ENCODE results near the gene SKI.

SKI gene

DNA sequence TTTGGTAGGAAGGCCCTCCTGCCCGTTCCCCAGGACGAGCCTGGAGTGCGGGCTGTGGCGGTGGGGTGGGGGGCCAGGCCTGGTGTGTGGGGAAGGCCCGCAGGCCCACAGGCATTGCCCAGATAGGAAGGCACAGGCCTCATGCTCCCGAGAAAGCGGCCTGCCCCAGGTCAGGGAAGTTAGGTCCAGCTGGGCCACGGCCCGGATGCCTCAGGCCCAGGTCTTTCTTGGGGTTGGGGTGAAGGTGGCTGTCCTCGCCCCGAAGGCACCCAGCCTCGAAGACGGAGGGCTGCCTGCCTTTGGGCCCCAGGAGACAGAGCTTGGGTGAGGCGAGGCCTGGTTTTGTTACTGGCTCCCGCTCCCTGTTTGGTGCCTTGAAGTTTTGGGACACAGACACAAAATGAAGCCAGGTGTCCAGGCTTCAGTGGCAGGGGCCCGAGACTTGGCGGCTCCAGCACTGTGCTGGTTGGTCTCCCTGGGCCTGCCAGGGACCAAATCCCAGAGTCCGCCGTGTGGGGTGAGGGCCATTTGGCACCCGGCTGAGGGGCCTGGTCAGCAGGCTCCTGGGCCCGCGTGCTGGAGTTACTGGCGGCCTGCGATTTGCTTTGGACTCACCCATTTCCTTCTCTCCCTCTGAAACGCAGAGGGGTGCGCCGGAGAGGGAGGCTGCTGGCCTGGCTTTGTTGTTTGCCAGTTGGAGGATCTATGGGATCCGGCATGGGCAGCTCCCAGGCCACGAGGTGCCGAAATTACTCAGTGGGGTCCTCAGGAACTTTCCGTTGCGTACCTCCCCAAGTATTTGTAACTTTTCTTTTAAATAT lies 2.0 kb downstream of the SKI start:
- peak in 8 of 14 donors; percentile 30 to 73 (median 60) for DNase-seq

DNA sequence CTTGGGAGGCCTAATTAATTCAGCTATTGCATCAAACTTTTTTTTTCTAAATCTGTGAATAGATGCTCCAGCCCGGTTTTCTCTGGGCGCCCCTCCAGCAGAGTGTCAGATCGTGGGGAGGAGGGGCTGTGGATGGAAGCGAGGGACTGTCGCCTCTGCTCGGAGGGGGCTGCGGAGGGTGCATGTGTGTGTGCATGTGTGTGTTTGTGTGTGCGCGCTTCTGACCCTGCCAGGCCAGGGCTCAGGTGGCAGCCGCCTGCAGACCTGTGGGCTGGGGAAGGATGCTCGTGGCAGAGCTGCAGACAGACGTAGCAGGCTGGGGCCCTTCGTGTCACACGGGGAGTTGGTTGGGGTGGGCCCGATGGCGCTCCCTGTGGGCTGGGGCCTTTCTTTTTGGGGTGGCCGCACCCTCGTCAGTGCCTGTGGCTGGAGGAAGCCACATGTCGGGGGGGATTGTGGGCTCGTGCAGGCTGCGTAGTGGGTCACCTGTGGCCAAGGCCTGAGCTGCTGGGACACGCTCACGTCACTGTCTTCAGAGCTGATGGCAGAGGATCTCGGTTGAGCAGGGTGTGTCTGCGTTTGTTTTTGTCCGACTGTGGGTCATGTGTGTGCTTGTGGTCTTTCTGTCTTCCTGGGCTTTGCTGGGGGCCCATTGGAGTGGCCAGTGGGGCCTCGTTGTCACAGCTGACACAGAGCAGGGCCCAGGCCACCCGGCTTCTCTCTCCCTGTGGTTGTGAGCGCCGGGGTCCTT lies 2.8 kb downstream of the SKI start:
- DNase-seq = peak in 8 of 14 donors; percentile 29 to 74 (median 60)

DNA sequence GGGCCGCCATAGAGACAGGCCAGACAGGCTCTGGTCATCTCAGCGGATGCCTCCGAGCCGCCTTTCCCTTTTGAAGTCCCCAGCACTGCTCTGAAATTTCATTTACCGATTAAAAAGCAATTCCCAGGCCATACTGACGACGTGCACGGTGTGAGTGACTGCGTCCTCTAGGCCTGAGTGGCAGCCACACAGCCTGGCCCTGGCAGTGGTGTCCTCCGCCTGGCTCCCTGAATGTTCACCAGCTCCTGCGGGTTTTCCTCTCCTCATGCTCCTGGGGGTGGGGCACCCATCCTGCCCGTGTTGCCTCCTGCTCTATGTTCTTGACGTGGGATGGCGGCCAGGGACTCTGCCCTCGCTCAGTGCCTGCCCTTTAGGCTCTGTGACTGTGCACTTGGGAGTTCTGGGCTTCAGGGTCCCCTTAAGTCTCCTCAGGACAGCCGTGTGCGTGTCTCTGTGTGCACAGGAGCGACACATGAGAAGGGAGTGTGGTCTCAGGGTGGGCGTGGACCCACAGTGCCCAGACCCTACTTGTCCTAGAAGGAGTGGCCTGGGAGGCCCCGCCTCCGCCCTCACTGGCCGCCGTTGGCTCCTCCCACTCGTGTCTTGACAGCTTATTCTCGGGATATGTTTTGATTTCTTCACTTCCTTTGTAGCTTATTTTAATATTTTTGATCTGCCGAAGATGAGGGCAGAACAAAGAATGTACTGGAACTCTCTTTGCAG lies 3.6 kb downstream of the SKI start:
- DNase-seq = peak in 8 of 14 donors; percentile 47 to 66 (median 60)

DNA sequence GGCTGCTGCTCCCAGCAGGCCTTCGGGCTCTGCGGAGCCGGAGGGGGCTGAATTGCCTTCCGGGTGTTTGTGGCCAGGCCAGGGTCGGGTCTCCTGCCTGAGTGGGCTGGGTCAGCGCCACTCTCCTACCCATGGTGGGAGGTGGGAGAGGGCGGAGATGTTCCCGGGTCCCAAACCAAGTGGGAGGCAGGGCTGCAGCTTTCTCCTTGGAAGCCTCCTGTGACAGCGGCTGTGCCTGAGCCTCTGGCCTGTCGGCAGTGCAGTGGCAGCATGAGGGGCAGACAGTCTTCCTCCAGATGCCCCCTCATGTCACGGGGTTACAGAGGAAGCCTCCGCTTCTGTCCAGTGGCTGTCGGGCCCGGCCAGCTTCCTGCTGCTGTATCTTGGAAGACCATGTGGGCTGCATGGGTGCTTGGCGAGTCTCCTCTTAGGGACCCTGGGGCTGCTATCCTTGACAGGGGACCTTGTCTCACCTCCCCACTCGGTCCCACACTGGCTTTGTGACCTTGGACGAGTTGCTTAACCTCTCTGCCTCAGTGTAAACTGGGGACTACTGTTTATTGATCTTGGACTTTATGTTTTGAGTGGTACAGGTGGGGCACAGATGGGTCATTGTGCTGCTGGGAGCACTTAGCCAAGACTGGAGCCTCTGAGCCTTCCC lies 4.3 kb downstream of the SKI start:
- DNase-seq = peak in 2 of 14 donors; percentile 51 to 65

DNA sequence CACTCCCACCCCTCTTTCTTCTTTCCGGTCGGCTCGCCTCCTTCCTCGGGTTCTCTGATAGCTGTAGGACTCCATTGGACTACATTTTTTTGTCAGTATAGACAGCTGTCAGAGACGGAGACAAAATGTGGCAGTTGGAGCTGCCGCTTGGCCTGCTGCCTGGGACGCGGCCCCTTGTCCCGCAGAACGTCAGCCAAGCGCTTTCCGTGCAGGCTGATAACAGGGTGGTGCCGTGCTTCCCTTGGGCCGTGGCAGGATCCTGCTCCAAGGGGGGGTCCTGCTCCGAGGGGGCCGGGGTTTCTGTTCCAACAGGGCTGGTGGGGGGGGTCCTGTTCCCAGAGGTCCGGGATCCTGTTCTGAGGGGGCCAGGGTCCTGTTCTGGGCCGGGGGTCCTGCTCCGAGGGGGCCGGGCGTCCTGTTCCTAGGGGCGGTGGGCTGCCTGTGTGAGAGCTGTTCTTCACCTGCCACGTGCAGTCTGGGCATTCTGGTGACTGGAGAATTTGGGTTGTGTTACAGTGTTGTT lies 4.9 kb downstream of the SKI start:
- DNase-seq = no peak

DNA sequence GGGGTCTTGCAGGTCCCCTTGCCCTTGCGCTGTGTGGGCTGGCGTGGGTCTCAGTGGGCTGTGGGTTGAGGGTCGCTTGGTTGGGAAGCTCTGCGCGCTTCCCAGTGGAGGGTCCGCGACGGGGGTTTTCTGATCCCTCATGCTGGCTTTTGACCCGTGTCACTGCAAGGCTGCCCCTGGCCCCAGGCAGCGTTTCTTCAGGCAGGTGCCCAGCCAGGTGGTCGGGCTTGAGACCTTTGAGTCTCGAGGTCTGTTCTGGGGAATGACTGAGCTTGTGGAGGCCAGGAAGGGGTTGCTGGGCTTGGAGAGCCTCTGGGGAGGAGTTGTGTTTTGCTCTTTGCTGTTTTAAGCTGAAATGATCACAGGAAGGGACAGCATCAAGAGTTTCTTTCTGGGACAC lies 5.3 kb downstream of the SKI start:
- no peak for DNase-seq

DNA sequence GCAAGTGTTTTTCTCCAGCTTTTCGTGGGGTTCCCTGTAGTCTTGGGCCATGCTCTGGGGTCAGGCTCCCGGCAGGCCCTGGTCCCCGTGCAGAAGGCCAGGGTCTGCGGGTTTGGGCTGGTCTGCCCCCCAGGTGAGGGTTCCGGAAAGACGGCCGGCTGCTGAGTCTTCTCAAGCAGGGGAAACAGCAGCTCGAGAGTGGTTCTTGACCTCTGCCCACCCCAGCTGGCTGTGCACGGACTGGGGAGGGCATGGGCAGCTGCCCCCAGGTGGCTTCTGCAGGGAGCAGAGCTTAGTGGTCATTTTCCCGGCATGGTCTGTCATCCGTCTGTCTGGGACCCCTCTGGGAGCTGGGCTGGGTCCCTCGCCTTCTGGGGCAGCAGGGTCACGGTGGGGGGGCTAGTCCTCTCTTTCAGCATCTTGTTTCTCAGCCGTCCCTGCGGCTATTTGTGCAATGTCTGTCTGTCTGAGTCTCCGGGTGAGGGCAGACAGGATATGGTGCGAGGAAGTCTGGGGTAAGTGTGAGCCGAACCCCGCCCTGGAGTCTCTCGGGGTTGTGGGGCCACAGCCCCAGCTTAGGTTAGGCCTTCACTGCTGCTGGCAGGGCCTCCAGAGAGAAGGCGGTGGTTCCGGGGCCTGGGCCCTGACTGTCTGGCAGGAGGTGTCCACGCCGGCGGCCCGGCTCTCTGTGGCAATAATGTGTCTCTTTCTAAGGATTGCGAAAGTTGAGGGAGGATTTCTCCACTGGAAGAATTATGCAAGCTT lies 6.1 kb downstream of the SKI start:
- peak in 11 of 14 donors; percentile 22 to 82 (median 66) for DNase-seq

DNA sequence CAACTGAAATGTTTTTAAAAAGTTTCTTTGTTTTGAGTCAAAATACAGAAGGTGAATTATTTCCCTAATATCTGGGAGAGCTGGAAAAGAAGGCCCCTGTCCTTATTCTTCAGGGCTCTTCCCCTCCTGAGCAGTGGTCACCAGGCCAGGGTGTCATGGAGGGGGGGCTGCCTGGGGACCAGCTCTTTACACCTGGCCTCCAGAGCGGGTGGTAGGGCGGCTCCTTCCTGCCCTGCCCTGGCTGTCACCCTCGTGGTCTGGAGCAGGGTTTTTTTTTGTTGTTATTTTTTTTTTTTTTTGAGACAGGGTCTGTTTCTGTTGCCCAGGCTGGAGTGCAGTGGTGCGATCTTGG lies 6.6 kb downstream of the SKI start:
- DNase-seq = peak in 1 of 14 donors; percentile 65

DNA sequence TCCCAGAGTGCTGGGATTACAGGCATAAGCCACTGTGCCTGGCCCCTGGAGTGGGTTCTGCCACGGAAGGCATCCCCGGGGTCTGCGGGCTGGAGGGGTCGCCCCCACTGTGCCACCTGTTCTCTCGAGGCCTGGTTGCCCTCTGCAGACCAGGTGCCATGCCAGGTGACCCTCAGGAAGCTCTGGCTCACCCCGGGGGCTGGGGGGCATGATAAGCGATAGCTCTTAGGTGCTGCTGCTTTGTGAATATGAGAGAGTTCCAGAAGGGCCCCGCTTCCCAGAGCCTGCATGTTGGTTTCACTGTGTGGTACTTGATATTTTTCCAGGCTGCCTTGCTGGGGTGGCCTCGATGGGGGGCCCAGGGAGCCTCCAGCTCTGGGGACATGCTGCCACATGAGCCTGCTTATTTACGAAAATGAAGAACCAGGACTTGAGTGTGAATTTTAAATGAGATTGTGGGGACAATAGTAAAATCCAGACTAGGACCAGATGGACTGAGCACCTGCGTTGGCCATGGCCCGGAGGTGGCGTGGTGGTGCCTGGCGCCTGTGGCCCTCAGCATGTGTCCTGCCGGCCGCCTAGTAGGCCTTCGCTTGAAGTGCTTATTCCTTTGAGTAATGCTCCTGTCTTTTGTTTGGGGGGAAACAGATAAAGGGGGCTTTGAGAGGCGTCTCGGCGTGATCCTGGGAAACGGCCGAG lies 7.3 kb downstream of the SKI start:
- DNase-seq = peak in 1 of 14 donors; percentile 85

DNA sequence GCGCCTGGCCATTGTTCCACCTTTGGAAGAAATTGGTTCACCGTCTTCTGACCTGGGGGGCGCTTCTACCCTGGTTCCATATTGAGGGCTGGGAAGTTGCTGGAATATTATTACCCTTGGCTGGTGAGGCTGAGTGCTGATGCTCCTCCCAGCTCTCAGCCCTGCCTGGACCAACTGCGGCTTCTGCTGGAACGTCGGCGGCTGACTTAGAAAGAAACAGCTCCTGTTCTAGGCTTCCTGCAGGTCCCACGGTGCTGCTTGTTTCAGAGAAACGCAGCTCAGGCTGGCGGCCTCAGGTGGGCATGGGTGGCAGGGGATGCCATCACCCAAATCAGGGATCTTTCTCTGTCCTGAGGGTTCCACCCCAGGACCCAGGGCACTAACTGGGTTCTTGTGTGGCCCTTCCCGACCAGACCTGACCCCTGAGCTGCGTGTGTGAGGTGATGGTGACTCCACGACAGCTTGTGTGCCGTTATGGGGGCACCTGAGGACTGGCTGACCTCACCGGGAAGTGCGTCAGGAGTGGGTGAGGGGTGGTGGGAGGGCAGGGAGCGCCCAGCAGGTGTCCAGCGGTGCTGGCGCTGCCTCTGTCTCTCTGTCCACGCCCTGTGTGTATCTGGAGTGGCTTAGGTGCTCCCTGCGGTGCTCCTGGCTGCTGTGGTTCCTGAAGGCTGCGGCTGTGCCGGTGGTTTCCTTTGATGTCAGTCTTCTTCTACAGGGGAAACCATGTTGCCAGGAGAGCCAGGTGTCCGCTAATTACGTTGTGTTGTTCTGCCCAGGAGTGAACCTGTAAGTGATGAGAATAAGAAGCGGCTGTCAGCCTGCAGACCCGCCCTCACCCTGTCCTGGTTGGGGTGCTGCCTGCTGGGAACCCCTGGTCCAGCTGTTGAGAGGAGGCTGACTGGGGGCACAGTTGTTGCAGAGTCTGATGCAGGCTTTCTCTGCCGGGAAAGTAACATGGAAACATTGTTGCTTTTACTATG lies 8.9 kb downstream of the SKI start:
- no peak for DNase-seq

DNA sequence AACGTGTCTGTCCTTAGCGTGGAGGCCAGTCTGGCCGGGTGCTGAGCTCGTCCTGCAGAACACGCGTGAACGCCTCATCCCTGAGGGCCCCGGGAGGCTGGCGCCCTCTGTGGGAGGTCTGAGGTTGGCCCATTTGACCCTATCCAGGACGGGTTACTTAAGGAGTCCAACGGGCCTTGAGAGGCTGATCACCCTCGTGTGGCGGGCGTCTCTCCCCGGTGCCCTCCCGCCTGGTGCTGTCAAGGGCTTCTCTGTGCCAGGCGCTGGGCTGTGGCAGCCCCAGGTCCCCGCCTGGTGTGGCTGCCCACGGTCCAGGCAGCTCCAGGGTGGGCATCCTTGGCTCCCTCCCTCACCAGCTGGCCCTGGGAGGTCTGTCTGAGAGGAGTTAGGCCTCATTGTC lies 9.7 kb downstream of the SKI start:
- DNase-seq = peak in 2 of 14 donors; percentile 44 to 49

DNA sequence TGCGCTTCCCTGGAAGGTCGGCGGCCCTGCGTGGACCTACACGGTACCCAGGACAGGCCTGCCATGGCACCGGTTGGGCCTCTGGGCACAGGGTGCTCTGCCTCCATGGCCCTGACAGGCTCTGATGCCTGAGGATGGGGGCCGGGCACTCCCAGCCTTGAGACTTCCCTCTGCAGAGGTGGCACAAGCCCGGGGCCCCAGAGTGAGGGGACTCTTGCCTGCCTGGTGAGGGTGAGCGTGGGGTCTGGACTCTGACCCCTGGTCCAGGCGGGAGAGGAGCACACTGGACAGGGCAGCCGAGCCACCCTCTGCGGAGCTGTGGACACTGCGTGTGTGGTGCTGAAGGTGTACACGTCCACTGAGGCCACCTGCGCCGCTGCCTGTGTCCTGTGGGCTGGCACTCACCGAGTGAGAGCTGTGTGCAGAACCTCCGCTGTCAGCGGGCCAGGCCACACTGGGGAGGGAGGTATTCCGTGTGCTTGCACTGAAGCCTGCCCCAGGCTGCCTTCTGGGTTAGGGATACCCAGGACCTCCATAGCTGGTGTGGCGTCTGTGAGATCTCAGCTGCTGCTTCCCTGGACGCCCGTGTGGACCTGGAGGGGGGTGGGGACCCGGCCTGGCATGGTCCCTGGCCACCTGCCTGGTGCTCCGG lies 10.4 kb downstream of the SKI start:
- peak in 1 of 14 donors; percentile 73 for DNase-seq

DNA sequence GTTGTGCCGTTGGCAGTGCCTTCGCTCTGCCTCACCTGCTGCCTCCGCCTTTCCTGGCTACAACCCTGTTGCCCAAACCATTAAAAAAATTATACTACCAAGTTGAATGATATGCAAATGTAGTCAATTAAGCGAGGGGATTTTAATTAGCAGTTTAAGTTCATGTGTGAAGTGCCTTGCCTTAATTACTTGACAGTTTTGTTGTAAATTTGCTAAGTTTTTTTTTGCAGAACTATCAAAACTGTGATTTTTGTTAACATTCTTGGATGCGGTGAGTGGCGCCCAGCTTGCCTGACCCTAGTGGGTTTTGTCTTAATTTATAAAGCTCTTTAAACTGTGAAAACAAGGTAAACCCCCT lies 10.9 kb downstream of the SKI start:
- DNase-seq = no peak

DNA sequence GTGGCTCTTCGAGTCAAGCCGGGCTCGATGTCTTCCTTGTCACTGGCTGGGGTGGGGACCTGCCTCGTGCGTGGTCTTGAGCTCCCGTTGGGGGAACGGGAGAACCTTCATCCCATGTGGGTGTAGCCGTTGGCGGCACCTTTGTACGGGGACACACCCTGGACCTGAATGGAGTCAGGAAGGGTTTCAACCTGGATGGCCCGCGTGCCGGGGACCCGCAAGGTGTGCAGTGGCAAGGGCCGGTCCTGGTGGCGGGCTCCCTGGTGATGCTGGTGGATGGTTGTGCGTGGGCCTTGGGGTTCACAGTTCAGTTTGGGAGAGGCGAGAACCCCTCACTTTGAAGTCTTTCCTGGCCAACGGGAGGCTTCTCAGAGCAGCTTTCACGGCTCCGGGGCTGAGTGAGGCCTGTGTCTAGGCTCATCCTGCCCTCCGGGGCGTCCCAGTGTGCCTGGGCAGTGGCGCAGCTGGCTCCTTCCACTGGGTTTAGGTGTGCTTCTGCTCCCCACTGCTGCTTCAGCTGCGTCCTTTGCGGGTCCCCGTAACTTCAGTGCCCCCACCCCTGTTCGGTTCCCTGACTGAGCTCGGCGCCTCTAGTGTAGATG lies 11.4 kb downstream of the SKI start:
- no peak for DNase-seq

DNA sequence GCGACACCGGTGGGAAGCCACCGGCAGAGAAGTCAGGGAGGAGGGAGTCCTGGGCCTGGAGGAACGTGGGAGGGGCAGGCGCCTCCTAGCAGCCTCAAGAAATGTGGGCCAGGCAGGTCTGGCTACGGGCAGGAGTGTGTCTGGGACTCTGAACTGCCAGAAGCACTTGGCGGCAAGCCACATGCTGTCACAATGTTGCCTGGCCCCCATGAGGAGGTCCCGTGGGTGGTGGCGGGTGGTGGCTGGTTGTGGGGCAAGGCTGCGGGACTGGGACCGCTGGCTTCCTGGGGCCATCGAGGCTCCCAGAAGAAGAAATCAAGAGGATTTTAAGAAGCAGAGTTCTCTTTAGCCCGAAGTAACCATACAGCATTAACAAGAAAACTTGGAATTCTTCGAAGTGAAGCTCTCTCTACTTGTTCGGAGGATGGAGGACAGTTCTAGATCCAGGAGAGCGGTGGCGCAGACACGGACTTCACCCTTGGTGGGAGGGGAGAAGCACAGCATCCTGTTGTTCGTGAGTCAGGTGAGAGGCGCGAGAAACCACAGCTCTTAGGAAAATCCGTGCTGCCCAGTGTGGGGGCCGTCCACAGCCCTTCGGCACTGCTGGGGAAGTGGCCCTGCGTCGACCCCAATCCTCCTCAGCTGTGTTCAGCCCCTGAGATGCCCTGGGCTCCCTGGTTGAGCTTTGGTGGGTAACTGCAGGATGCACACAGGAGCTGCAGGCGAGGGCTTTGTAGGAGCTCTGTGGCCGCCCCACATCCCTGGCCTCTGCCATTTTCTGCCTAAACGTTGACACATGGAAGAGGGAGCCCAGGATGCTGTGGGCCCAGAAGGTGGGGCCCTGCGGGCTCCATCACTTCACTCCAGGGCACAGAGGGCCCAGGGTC lies 12.4 kb downstream of the SKI start:
- peak in 11 of 14 donors; percentile 38 to 78 (median 59) for DNase-seq

DNA sequence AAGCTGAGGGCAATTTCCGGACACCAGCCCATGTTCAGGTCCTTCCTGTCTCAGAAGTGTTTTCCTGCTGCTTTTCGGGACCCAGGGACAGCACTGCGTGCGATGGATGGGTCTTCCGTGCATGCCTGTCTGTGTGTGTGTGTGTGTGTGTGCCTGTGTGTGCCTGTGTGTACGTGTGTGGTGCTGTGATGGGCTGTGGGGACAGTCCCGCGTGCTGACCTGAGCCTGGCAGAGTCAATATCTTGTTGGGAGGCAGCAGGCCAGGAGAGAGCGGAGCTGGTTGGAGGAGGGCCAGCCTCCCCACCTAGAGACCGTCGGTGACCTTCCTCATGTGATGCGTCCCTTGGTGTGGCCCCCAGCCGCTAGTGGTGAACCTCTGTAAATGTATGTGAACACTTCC lies 13.7 kb downstream of the SKI start:
- DNase-seq = no peak

All from C1 segment of cervical spinal cord (tissue), 14 donors.